NCI-H2171 (cell line): ENCODE data around the gene AQP1.

Source experiments
- DNase-seq: peaks from one replicate; lab custom pipeline; 2025; lab: John Stamatoyannopoulos, UW

Gene AQP1

DNA sequence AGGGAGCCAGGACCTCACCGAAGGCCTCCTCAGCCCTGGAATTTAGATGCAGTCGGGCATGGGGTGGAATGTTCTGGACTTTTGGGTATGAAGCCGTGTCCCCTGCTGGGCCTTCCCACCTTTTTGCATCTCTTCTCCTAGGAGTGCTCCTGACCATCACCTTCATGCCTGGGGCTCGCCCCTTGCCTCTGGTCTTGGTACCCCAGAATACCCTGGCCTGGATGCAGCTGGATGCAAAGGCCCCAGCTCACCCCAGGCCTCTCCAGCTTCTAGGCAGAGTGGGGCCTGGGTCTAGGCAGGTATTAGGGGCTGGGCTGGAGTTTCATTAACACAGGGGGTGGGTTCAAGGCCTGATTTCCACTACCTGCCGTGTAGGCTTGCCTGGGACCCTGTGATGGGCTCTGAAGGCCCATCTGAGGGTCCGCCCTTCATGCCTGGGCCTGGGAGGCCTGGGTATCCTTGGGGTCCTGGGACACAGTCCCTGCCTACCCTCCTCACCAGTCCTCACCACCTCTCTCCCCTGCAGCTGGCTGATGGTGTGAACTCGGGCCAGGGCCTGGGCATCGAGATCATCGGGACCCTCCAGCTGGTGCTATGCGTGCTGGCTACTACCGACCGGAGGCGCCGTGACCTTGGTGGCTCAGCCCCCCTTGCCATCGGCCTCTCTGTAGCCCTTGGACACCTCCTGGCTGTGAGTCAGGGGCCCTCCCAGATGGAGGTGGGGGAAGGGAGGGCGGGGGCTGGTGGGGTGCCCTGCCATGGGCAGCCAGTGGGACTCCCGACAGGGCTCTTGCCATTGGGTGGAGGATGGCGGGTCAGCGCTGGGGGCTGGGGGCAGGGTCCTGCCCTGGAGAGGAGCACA is 10.1 kb downstream of the AQP1 start:
- DNase-seq = no peak

DNA sequence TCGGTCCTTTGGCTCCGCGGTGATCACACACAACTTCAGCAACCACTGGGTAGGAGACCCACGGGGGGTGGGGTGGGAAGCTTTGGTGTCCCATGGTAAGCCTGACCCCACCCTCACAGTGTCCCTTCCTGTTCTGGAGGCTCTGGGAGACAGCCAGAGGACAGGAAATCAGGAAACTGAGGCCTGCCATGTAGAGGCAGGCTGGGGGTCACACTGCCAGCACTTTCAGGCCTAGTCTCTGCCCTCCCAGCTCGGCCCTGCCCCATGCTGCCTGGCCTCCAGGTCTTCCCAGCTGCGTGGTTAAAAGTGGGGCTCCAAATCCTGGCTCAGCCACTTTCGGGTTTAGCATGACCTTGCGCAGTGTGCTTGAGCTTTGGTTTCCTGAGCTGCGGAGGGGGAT is 10.9 kb downstream of the AQP1 start:
- DNase-seq = no peak

DNA sequence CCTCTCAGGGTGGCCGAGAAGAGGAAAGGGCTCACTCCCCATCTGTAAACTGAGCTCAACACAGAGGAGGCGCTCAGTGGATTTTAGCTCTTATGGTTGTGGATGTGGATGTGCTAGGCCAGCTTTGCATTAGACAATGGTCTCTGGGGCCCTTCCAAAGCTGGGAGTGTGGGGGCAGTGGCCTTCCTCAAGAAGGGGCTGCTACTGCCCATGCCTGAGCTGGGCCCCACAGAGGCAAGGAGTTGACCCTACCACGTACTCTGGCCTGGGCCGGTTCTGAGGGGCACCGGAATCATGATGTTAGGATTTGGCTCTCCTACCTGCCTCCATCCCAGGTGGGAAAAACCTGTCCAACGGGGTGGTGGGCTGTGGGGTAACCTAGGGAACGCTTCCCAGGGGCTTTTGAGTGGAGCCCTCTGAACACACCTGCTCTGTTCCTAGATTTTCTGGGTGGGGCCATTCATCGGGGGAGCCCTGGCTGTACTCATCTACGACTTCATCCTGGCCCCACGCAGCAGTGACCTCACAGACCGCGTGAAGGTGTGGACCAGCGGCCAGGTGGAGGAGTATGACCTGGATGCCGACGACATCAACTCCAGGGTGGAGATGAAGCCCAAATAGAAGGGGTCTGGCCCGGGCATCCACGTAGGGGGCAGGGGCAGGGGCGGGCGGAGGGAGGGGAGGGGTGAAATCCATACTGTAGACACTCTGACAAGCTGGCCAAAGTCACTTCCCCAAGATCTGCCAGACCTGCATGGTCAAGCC is 11.5 kb downstream of the AQP1 start:
- no peak for DNase-seq

DNA sequence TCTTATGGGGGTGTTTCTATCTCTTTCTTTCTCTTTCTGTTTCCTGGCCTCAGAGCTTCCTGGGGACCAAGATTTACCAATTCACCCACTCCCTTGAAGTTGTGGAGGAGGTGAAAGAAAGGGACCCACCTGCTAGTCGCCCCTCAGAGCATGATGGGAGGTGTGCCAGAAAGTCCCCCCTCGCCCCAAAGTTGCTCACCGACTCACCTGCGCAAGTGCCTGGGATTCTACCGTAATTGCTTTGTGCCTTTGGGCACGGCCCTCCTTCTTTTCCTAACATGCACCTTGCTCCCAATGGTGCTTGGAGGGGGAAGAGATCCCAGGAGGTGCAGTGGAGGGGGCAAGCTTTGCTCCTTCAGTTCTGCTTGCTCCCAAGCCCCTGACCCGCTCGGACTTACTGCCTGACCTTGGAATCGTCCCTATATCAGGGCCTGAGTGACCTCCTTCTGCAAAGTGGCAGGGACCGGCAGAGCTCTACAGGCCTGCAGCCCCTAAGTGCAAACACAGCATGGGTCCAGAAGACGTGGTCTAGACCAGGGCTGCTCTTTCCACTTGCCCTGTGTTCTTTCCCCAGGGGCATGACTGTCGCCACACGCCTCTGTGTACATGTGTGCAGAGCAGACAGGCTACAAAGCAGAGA is 12.2 kb downstream of the AQP1 start:
- DNase-seq = no peak

DNA sequence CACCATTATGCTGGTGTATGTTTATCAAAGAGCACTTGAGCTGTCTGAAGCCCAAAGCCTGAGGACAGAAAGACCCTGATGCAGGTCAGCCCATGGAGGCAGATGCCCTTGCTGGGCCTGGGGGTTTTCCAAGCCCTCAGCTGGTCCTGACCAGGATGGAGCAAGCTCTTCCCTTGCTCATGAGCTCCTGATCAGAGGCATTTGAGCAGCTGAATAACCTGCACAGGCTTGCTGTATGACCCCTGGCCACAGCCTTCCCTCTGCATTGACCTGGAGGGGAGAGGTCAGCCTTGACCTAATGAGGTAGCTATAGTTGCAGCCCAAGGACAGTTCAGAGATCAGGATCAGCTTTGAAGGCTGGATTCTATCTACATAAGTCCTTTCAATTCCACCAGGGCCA is 13.0 kb downstream of the AQP1 start:
- DNase-seq = no peak

DNA sequence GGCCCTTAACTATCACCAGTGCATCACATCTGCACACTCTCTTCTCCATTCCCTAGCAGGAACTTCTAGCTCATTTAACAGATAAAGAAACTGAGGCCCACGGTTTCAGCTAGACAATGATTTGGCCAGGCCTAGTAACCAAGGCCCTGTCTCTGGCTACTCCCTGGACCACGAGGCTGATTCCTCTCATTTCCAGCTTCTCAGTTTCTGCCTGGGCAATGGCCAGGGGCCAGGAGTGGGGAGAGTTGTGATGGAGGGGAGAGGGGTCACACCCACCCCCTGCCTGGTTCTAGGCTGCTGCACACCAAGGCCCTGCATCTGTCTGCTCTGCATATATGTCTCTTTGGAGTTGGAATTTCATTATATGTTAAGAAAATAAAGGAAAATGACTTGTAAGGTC is 13.5 kb downstream of the AQP1 start:
- DNase-seq = no peak

DNA sequence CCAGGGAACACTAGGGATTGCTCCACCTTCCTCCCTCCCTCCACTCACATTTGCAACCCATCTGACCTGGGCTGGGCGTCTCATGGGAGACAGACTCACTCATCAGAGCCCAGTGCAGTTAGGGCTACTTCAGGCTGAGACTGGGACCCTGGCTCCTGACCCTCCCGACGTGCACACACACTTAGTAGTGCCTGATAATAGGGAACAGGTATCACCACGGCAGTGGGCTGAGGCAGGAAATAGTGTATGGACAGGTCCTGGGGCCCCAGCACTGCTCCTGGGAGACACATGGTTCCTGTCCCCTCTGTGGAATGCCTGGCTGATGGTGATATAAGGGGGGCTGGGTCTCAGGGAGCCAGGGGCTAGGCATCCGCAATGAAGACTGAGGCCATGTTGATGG is 14.3 kb downstream of the AQP1 start:
- no peak for DNase-seq

DNA sequence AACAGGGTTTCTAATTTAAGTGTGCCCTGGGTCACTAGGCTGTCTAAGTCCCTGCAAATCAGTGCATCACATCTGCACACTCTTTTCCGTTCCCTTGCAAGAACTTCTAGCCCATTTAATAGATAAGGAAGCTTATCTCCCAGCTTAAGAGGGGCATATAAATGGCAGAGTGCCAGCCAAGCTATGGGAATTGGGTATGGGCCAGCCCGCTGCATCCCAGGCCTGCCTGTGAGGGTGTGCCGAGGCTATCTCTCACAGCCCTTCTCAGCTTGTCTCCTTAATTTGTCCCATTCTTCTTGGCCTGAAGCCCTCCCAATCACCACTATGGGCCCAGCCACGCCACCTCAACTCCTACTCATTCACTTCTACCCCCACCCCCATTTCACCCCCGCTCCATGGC is 14.7 kb downstream of the AQP1 start:
- DNase-seq = no peak

DNA sequence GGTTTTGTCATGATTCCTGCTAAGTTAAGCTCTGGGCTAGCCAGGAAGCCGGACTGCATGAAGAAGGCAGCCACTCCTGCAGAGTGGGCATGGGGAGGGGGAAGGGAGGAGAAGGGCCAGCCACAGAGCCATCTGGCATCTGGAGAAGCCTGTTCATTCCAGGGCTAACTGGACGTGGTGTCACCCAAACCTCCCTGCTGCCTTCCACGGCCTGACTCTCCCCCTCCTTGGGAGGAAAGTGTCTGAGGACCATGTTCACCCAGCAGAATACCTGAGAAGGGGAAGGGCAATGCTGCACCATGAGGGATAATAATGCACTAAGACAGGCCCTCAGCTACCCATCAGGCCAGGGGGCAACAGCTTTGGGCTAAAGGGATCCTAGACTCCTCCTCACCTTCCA is 15.4 kb downstream of the AQP1 start:
- DNase-seq = no peak

DNA sequence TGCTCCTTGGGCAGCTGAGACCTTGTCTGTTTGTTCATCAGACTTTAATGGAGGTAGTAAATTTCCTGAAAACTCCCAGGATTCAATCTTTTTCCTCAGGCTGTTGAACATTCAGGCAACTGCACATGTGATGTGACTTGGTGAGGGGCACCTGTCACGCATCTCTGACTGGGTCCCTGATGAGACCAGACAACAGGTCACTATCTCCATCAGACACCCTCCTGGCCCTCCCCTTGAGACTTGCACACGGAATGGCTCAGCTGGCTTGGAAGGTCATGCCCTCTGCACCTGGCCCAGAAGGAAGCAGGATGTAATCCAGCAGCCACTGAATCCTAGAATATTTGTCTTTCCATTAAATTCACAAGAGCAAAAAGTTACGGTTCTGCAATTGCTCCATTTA is 15.9 kb downstream of the AQP1 start:
- no peak for DNase-seq

DNA sequence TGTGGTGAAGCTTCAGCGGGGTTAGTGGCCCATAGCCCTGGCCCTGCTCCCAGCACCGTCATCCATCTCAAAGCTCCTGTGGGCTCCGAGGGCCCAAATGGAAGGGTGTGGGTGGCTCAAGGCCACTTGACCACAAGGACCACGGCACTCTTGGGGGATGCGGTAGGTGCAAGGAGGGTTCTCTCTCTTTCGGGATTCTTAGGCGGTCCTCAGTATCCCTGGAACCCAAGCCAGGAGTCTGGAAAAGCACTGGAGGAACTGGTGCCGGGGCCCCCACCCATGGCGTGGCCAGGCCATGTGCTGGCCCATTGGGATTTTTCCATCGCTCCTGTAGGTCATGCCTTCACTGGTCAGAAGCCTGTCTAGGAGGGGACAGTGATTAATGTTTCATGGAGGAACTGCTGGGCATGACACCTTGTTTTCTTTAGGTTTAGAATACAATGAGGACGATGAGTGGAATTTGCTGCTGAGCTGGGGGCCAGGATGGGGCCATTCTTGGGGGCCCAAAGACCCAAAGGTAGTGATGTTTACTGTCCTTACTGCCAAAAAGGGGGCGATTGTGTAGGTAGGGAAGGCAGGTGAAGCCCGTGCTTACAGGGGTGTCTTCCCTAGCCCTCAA is 16.7 kb downstream of the AQP1 start:
- no peak for DNase-seq

DNA sequence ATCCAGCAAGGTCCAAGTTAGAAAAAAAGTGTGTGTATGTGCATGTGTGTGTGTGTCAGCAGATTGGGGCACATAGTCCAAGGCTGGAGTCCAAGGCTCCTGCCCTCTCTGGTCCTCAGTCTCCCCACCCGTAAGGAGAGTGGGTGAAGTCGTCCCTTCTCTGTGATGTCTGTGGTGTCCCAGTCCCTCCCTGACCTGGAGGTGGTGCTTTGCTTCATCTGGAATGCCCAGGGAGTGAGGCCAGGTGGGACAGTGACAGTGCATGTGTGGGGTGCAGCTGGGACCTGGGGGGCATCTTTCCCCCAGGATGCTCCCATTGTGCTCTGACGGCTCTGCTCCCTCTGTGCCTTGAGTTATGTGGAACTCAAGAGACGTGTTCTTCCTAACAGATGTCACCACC is 18.0 kb downstream of the AQP1 start:
- DNase-seq = no peak

DNA sequence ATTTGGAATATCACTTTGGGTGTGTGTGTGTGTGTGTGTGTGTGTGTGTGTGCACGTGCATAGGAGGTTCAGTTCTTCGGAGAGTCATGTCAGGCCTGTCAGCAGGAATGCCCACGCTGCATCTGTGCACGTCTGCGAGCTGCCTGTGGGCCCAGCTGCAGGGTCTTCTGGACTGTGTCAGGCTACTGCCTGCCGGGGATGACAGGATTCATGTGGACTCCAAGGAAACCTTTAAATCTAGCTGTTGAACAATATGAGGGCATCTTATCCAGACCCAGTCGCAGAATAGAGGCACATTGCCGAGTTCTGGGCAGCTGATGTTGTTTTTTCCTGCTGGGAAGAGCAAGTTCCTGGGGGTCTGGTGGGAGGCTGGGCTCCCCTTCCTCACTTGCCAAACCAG is 19.0 kb downstream of the AQP1 start:
- no peak for DNase-seq

DNA sequence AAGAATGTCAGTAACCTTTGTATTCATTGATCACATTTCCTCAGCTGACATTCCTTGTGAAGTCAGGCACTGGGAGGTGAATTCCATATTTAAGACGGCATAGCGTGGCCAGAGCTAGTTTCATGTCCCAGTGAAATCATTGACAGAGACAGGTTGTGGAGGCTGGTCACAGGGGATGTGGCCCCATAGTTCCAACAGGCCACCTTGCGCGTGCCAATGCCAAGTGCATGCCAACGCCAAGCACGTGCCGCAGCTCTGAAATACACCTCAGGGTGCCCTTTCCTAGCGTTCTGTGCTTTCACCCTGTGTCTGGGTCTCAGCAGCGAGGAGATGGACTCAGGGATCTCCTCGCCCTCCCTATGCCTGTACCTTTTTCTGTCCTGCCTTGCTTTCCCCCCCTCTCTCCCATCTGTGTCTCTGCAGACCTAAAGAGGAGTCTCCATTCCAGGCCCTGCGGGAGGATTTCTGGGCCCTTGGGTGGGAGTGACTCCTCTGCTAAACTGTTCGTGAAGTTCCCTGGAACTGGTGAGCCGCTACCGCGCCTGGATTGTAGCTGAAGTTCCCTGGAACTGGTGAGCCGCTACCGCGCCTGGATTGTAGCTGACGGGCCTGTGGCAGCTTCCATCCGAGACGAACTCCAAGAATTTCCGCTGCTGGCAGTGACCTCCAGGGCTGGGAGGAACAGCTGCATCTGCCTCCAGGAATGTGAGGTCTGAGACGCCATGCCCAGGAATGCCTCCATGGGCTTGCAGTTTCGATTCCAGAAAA is 19.7 kb downstream of the AQP1 start:
- no peak for DNase-seq

DNA sequence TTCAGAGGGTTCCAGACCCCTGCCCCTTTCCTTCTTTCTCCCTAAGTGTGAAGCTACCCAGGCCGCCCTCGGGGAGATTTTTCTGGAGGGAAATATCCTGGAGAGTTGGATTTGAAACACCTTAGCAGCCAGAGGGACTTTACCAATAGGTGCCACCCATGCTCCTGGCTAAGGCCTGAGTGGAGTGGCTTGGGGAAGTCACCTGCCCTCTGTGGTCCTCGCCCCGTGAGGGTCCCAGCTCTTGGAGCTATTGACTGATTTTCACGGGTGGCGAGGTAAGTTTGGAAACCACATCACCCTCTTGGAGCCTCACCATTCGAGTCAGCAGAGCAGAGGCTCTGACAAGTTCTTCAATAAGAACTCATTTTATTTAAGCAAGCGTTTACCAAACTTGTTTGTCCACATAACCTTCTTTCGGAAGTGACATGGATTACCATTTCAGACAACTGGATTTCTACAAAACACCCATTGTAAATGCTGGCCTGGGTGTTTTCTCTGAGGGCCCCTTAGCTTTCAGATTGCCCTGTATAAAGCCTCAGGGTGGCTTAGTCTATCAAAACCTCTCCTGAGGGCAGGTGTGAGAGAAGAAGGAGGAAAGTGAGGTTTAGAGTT is 20.4 kb downstream of the AQP1 start:
- DNase-seq = no peak

DNA sequence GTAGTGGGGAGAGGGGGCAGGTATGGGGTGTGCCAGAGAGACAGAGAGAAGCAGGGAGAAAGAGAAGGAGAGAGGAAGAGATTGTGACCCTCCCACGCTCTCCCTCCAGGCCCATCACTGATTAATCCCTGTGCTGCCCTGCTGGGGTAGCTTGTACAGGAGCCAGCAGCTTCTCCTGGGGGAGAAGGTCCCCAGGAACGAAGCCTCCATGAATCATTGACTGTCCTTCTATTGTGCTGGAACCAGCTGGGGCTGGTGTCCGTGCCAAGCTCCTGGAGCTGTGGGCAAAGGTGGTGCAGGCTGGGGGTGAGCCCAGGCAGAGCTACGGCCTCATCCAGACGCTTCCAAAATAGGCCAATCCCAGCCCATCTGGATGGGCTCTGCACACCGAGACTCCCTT is 20.9 kb downstream of the AQP1 start:
- no peak for DNase-seq

DNA sequence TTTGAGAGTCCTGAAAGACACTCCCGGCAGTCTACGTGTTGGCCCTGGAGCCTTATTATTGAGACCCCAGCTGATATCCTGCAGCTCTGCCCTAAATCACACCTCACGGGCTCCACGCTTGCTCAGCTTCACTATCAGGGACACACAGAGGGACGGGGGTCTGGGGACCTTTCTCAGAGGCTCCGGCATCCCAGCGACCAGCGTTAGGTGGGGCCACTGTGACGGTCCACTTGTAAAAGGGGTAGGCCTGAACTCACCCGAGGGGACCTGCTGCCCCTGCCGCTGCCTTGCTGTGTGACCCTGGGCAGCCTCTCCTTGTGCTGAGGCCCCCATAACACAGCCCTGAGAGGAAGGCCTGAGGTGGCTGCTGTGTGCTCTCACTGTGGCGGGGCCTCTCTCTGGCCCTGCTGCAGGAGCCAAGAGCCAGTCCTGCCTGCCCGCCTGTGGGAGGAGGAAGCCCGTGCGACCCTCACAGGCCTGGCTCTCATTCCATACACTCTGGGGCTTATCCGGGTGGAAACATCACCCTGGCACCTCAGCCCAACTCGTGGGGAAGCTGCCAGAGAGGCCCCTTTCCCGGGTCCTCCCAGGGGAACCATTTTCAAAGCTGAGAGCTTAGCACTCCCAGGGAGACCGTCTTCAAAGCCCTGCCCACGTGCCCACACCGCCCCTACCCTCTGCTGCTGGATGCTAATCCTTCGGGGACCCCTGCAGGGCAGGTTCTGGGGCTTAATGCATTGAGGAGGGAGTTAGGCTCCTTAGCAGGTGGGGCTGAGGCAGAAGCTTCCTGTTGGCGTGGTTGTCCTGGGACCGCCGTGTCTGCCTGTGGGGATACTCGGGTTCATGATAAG is 21.7 kb downstream of the AQP1 start:
- DNase-seq = peak; percentile 45

DNA sequence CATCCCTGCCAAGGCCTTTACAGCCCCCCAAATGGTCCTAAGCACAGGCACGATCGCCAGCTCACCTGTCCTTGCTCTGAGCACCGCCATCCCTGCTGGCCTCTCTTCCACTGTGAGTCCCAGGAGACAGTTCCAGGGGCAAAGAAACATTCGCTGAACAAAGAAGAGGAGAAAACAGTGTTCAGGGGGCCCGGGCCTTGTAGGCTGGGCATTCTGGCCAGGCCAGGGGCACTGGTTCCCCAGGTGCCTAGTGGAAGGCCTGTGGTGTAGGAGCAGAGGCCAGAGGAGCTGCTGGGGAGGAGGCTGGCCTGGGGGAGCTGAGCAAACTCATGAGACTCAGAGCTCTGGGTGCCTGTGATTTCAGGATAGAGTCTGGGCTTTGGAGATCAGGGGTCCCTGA is 22.6 kb downstream of the AQP1 start:
- no peak for DNase-seq

DNA sequence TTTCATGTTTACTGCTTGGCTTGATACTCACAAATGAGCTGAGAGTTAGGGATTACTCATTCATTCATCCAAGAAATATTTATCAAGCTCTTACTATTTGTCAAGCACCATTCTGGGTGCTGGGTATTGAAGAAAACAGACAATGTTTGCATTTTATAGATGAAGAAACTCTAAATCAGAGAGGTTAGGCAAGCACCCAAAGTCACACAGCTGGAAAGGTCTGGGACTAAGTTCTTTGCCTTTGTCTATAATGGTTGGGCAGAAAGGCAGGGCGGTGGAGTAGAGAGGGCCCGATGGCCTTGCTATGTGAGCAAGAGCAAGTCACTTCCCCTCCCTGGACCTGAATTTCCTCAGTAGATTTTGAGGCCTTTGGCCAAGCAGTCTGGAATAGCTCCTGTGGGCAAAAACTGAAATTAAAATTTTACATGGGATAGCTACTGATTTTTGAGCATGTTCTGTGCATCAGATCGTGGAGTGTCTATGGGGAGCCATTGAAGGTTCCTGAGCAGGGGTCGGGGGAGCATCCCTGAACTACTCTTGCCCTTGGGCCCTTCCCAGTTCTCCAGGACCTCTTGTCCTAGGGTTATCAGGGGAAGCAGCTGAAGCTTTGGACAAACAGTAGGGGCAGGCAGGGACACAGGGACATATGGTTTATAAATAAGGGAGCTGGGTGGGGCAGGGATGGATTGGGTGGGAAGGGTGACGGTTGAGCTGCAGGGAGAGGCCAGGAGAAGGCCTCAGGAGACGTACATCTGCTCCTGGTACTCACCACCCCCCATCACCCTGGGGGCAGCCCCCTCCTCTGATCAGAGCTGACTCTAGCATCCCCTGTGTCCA is 23.3 kb downstream of the AQP1 start:
- no peak for DNase-seq

DNA sequence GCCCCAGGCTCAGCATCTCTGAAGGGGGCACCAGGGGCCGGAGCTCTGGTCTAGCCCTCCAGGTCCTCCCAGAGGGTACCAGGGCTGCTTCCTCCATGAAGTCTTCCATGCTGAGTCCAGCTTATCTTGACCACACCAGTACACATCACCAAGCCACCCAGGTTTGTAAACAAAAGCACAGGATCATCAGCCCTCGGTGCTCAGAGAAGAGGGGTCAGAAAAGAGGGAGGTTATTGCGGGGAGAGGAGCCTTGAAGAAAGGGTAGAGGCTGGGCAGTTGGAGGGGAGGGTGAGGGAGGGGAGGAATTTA is 23.9 kb downstream of the AQP1 start:
- no peak for DNase-seq
